ENCODE data around the gene ZSCAN1.

Gene ZSCAN1

GRCh38 chr19:58096884-58097283 is 63.1 kb downstream of the ZSCAN1 start:
- peaks cover 23% of the 10 kb centered on the region; the same call in 1 of the 2 replicates for H3K36me3 ChIP-seq (ENCODE audit: insufficient read depth, low read length)
- peak overlapping the region; percentile 78 for H3K4me3 ChIP-seq (ENCODE audit: low read depth, low read length, poor library complexity, severe bottlenecking)
- H3K27ac ChIP-seq (ENCODE audit: low read depth, low read length, poor library complexity, severe bottlenecking) = no peak overlapping the region
- no peak overlapping the region for H2AFZ ChIP-seq (ENCODE audit: low read length)
- no peaks in the 10 kb centered on the region for H4K20me1 ChIP-seq (ENCODE audit: insufficient read depth, low read length)
- no peaks in the 10 kb centered on the region for H3F3A ChIP-seq (ENCODE audit: insufficient read depth, low read length)
- peaks cover 10% of the 10 kb centered on the region for H3K4me1 ChIP-seq (ENCODE audit: insufficient read depth, low read length, severe bottlenecking)
- H3K9me2 ChIP-seq (ENCODE audit: low read depth, low read length) = no peaks in the 10 kb centered on the region
- no peak overlapping the region for H3K9ac ChIP-seq (ENCODE audit: low read length)
- TF ChIP-seq EZH2 (IDR thresholded peaks at IDR 0.05; ENCODE audit: borderline replicate concordance, low read length) (no peak), CTCF (IDR thresholded peaks at IDR 0.05; ENCODE audit: low read length) (no peak)
- H3K4me2 ChIP-seq (ENCODE audit: low read length) = peak overlapping the region; percentile 62; the same call in 1 of the 2 replicates
- no peaks in the 10 kb centered on the region for H3K27me3 ChIP-seq (ENCODE audit: insufficient read depth, low read length)
- peaks cover 17% of the 10 kb centered on the region for H3K9me3 ChIP-seq (ENCODE audit: low read length)
- no peaks in the 10 kb centered on the region for H3K79me2 ChIP-seq (ENCODE audit: insufficient read depth, low read length)

GRCh38 chr19:58097349-58097748 is 63.5 kb downstream of the ZSCAN1 start:
- Histone ChIP-seq H3K9ac (ENCODE audit: low read length) (peak overlapping the region; percentile 85; the same call in 1 of the 2 replicates), H3K4me2 (ENCODE audit: low read length) (peak overlapping the region; percentile 62), H3K9me3 (ENCODE audit: low read length) (peaks cover 17% of the 10 kb centered on the region)

GRCh38 chr19:58097781-58098681 is 64.2 kb downstream of the ZSCAN1 start, which contains the start of gene ZSCAN18:
ZSCAN18 (minus strand) TSS chr19:58098231; CDS start chr19:58090267, 7,964 bp downstream.
- H3F3A ChIP-seq (ENCODE audit: insufficient read depth, low read length) = no peaks in the 10 kb centered on the region
- peaks cover 10% of the 10 kb centered on the region for H3K4me1 ChIP-seq (ENCODE audit: insufficient read depth, low read length, severe bottlenecking)
- H3K27ac ChIP-seq (ENCODE audit: low read depth, low read length, poor library complexity, severe bottlenecking) = peak within 1 kb of the TSS; percentile 37
- peak within 1 kb of the TSS; percentile 78 for H3K4me3 ChIP-seq (ENCODE audit: low read depth, low read length, poor library complexity, severe bottlenecking)
- peak within 1 kb of the TSS; percentile 62 for H3K4me2 ChIP-seq (ENCODE audit: low read length)
- H3K9me3 ChIP-seq (ENCODE audit: low read length) = peaks cover 17% of the 10 kb centered on the region
- no peak for TF ChIP-seq CTCF (IDR thresholded peaks at IDR 0.05; ENCODE audit: low read length)
- TF ChIP-seq EZH2 (IDR thresholded peaks at IDR 0.05; ENCODE audit: borderline replicate concordance, low read length) = no peak
- H2AFZ ChIP-seq (ENCODE audit: low read length) = peak within 1 kb of the TSS; percentile 30; the same call in 1 of the 2 replicates
- H3K9me2 ChIP-seq (ENCODE audit: low read depth, low read length) = no peaks in the 10 kb centered on the region
- peaks cover 18% of the 10 kb centered on the region; the same call in 1 of the 2 replicates for H3K36me3 ChIP-seq (ENCODE audit: insufficient read depth, low read length)
- peak within 1 kb of the TSS; percentile 85 for H3K9ac ChIP-seq (ENCODE audit: low read length)
- no peaks in the 10 kb centered on the region for H3K27me3 ChIP-seq (ENCODE audit: insufficient read depth, low read length)
- H4K20me1 ChIP-seq (ENCODE audit: insufficient read depth, low read length) = no peaks in the 10 kb centered on the region
- H3K79me2 ChIP-seq (ENCODE audit: insufficient read depth, low read length) = no peaks in the 10 kb centered on the region

More at GRCh38 chr19:58097349-58097748, 63.5 kb downstream of the ZSCAN1 start:
- no peaks in the 10 kb centered on the region for H3F3A ChIP-seq (ENCODE audit: insufficient read depth, low read length)
- TF ChIP-seq EZH2 (IDR thresholded peaks at IDR 0.05; ENCODE audit: borderline replicate concordance, low read length) (no peak), CTCF (IDR thresholded peaks at IDR 0.05; ENCODE audit: low read length) (no peak)
- H3K4me3 ChIP-seq (ENCODE audit: low read depth, low read length, poor library complexity, severe bottlenecking) = peak overlapping the region; percentile 78
- peaks cover 10% of the 10 kb centered on the region for H3K4me1 ChIP-seq (ENCODE audit: insufficient read depth, low read length, severe bottlenecking)
- H3K79me2 ChIP-seq (ENCODE audit: insufficient read depth, low read length) = no peaks in the 10 kb centered on the region
- H2AFZ ChIP-seq (ENCODE audit: low read length) = no peak overlapping the region
- no peak overlapping the region for H3K27ac ChIP-seq (ENCODE audit: low read depth, low read length, poor library complexity, severe bottlenecking)
- H3K9me2 ChIP-seq (ENCODE audit: low read depth, low read length) = no peaks in the 10 kb centered on the region
- no peaks in the 10 kb centered on the region for H4K20me1 ChIP-seq (ENCODE audit: insufficient read depth, low read length)
- no peaks in the 10 kb centered on the region for H3K27me3 ChIP-seq (ENCODE audit: insufficient read depth, low read length)
- H3K36me3 ChIP-seq (ENCODE audit: insufficient read depth, low read length) = peaks cover 19% of the 10 kb centered on the region; the same call in 1 of the 2 replicates
